GM18505 (cell line): ENCODE measurements around the gene PPP1R16B.

Experiments used
- ATAC-seq: cut with Tn5 transposase; IDR thresholded peaks from one replicate; pipeline ENCODE4 v1.9.1; 2021; ENCODE audit not compliant: unreplicated experiment
- POLR2A ChIP-seq: IDR thresholded peaks from 4 replicates; pipeline ENCODE4 v1.6.1; 2011; ENCODE audit warnings: borderline replicate concordance; ENCODE audit not compliant: insufficient read depth, insufficient read length; ENCODE audit errors: extremely low read depth

The PPP1R16B gene

DNA sequence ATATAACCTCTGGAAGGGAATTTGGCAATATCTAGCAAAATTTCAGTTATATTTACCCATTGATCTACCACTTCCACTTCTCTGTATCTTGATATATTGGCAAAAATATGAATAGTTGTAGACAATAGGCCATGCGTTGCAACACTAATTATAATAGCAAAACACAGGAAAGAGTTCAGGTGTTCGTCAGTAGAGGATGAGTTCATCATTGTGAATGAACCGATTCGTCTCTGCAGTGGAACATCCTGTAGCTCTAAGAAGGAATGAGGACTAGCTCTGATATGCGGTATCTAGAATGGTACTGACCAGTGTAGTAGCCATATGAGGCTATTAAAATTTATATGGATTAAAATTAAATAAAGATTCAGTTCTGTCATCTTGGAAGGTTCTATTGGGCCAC lies 129.0 kb downstream of the PPP1R16B start:
- ATAC-seq, result no peak
- no peak for TF ChIP-seq POLR2A

DNA sequence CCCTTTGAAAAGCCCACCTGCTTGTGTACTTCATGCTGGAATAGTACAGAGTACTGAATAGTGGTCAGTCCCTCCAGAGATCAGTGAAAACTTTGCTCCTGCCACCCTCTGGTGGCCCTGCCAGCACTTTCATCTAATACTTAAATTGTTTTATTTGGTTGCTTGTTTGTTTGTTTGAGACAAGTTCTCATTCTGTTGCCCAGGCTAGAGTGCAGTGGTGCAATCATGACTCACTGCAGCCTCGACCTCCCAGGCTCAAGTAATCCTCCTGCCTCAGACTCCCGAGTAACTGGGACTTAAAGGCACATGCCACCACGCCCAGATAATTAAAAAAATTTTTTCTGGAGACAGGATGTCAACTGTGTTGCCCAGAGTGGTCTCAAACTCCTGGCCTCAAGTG lies 129.8 kb downstream of the PPP1R16B start:
- no peak for ATAC-seq
- TF ChIP-seq POLR2A, result no peak

- no peak for ATAC-seq
- TF ChIP-seq POLR2A, result no peak
These were observed 130.5 kb downstream of the PPP1R16B start for GRCh38 chr20:38935967-38936407.

- no peak for ATAC-seq
- TF ChIP-seq POLR2A, result no peak
These were observed 131.5 kb downstream of the PPP1R16B start for GRCh38 chr20:38937000-38937399.

- TF ChIP-seq POLR2A, result no peak
- ATAC-seq, result no peak
These were observed 132.5 kb downstream of the PPP1R16B start for GRCh38 chr20:38937978-38938473.

- ATAC-seq, result no peak
These were observed 134.2 kb downstream of the PPP1R16B start for GRCh38 chr20:38939686-38940085.

DNA sequence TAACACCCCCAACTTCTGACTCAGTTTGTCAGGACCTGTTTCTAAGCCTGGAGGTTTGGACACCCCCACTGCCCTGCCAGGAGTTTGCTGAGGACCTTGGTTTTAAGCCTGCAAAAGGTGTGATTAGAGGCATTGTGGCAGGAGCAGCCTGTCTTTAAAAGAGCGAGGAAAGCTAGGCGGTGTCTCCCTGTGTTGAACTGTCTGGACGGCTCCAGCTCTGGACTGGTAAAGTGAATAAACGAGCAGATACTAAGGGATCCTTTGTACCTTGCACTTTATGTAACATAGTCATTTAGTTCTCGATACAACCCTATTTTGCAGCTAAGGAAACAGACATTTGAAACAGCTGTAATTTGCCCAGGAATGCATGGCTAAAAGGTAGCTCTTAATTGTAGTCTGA lies 135.1 kb downstream of the PPP1R16B start:
- TF ChIP-seq POLR2A, result no peak
- ATAC-seq, result no peak

More at GRCh38 chr20:38939686-38940085, 134.2 kb downstream of the PPP1R16B start:
- no peak for TF ChIP-seq POLR2A

DNA sequence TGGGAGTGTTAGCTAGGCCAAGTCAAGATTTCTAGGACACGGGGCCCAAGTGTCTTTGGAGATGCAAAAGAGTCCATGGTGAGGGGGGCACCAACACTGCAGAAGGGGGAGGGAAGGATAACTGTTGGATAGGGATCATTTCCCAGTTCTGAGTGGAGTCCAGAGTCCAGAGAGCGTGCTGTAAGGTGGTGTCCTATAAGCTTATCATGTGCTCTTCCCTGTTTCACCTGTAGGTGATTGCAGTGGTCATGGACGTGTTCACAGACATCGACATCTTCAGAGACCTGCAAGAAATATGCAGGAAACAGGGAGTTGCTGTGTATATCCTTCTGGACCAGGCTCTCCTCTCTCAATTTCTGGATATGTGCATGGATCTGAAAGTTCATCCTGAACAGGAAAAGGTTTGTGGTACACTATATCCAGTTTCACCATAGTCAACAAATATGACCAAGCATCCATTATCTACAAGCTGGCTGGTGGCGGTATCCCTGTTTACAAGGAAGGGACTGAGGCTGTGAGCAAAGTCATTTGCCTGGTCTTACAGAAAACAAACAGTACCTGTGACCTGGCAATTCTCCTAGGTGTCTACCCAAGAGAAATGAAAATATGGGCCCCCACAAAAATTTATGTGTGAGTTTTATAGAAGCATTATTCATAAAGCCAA lies 136.4 kb downstream of the PPP1R16B start:
- no peak for TF ChIP-seq POLR2A
- ATAC-seq, result no peak

DNA sequence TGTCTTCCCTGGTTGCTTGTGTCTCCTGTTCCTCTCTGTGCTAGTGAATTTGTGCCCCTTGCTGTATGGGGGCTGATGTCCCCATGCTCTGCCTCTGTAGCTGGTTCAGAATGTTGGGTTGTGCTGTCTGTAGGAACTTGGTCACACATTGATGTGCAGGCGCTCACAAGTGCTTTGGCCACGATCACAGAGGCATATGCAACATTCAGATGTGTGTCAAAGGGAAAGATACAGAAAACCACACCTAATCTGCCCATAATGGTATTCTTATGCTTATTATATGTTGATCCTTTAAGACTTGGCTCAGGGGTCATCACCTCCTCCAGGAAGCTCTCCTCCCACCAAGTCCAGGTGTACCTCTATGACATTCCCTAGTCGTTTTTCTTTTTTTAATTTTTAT lies 139.5 kb downstream of the PPP1R16B start:
- no peak for TF ChIP-seq POLR2A
- no peak for ATAC-seq

GRCh38 chr20:38946836-38947235 lies 141.3 kb downstream of the PPP1R16B start:
- no peak for ATAC-seq

GRCh38 chr20:38947931-38948362 lies 142.4 kb downstream of the PPP1R16B start:
- ATAC-seq, result no peak
- no peak for TF ChIP-seq POLR2A

More at GRCh38 chr20:38946836-38947235, 141.3 kb downstream of the PPP1R16B start:
- no peak for TF ChIP-seq POLR2A

DNA sequence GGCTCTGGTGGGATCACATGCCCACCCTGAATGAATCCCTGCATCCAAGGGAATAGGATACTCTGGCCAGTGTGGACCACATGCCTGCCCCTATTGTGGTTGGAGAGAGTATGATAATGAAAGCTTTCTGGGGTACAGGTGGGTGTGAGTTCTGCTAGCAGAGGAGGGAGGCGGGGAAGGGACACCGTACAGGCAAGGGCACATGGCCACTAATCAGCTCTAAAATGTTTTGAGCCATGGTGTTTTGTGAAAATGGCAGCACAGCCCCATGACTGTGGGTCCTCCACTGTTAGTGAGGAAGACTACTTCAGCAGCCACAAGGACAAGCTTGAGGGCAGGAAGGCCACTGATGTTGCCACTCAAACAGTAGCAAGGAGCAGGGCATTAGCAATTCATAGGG lies 144.8 kb downstream of the PPP1R16B start:
- no peak for ATAC-seq
- no peak for TF ChIP-seq POLR2A

DNA sequence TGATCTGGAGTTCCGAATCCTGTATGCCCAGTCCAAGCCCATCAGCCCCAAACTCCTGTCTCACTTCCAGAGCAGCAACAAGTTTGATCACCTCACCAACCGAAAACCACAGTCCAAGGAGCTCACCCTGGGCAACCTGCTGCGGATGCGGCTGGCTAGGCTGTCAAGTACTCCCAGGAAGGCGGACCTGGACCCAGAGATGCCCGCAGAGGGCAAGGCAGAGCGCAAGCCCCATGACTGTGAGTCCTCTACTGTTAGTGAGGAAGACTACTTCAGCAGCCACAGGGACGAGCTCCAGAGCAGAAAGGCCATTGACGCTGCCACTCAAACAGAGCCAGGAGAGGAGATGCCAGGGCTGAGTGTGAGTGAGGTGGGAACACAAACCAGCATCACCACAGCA lies 146.1 kb downstream of the PPP1R16B start:
- no peak for ATAC-seq
- TF ChIP-seq POLR2A, result no peak

DNA sequence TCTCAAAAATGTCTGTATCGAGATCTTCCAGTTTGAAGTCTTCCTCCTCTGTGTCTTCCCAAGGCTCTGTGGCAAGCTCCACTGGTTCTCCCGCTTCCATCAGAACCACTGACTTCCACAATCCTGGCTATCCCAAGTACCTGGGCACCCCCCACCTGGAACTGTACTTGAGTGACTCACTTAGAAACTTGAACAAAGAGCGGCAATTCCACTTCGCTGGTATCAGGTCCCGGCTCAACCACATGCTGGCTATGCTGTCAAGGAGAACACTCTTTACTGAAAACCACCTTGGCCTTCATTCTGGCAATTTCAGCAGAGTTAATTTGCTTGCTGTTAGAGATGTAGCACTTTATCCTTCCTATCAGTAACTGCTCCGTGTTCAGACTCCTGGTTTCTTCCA lies 146.7 kb downstream of the PPP1R16B start:
- no peak for ATAC-seq

More for the DNA sequence above, 146.7 kb downstream of the PPP1R16B start:
- TF ChIP-seq POLR2A, result no peak
